Heart right ventricle (tissue), 12 donors: Measurements from ENCODE around the gene SSX2IP. TPM values are rescaled to one million over a fixed set of nuclear protein-coding genes. Genes with fewer than 3 reads are reported as not detected.

Experiments
- polyA plus RNA-seq, 2 donors: library from polyadenylated mRNA; stranded (reverse); fragments of 200-250 nt; gene quantifications; one replicate each; pipeline ENCODE4 v1.2.3, GENCODE V29; 2013
- total RNA-seq, 10 donors: library from RNA; stranded (reverse); fragmentation: NEBNext Ultra II Directional in 3 of 10; extraction: Animal tissue kit (Norgen Biotek cat#: 25700) in 3 of 10; gene quantifications; one replicate each; pipeline versions ENCODE4 v1.2.1 to v1.2.4, GENCODE V29; 2021 to 2023
- donor health status: ischemic (EF 13 %, LVEDD 7.1; RV severe dilation, severe dysfunction).
- donor health status: healthy with polysubstance abuse.
- donor health status: DM: no; HTN: yes; CAD: no.
- donor health status: DM: no; HTN: no; CAD: no.
- donor health status: ischemic (EF 25% LVEDD 6.9; RV normal size, moderate dysfunction).
- donor health status: ischemic (EF 25% LVEDD 5.7; RV mildly dilated, moderate dysfunction).
- donor health status: healthy.
- donor health status: nonischemic (EF 11% LVEDD 7.7; RV severe dilation, severe dysfunction).
- donor health status: DM: yes; HTN: yes; CAD: no.
- donor health status: PGD.
- donor health status: ischemic (EF 29% LVEDD 5.4; RV normal size, mild dysfunction).
- donor health status: nonischemic (EF 23%, LVEDD 6.1; RV moderate dilation, normal function).

The SSX2IP gene
- total and polyA plus RNA-seq, 12 donors, result 2.9 to 14.9 (median 11.0) TPM

Other genes with a start within 250 kb of the SSX2IP start
- gene RPF1, start 211.2 kb downstream of the SSX2IP start, total RNA-seq, result 10 to 100 TPM; 28.0 to 38.9 (median 32.0) TPM
- gene RPF1, start 211.2 kb downstream of the SSX2IP start, polyA plus RNA-seq, result 10 to 100 TPM; 17.9 to 45.8 TPM
- gene SPATA1, start 184.1 kb downstream of the SSX2IP start, total RNA-seq, result 1 to 10 TPM in 8 of 10 donors, under 1 TPM in 2; 0.78 to 2.9 (median 1.6) TPM
- 1 to 10 TPM in 1 of 2 donors, under 1 TPM in 1; 0.22 to 1.5 TPM for gene SPATA1, start 184.1 kb downstream of the SSX2IP start, polyA plus RNA-seq
- 100 to 1,000 TPM; 155 to 216 (median 164) TPM for gene GNG5, start 183.9 kb downstream of the SSX2IP start, total RNA-seq
- 100 to 1,000 TPM; 140 to 254 TPM for gene GNG5, start 183.9 kb downstream of the SSX2IP start, polyA plus RNA-seq
- 10 to 100 TPM in 1 of 10 donors, 1 to 10 TPM in 9; 5.8 to 13.2 (median 7.3) TPM for gene CTBS, start 116.0 kb downstream of the SSX2IP start, total RNA-seq
- 1 to 10 TPM; 3.5 to 4.2 TPM for gene CTBS, start 116.0 kb downstream of the SSX2IP start, polyA plus RNA-seq
- 10 to 100 TPM in 7 of 10 donors, 1 to 10 TPM in 3; 4.9 to 17.3 (median 11.9) TPM for gene LPAR3, start 202.7 kb upstream of the SSX2IP start, total RNA-seq
- gene LPAR3, start 202.7 kb upstream of the SSX2IP start, polyA plus RNA-seq, result 1 to 10 TPM; 4.7 to 8.4 TPM